ENCODE data around the gene PSPH. TPM values are rescaled to one million over a fixed set of nuclear protein-coding genes. Genes with fewer than 3 reads are reported as not detected.
"Not testable (repeated sequence)": the region's sequence is repeated elsewhere in the genome, so short reads cannot be mapped to it uniquely, and the experiment has no call there.

The PSPH gene
- total and polyA plus RNA-seq, 5 donors = 6.5 to 19.1 (median 12.7) TPM

DNA sequence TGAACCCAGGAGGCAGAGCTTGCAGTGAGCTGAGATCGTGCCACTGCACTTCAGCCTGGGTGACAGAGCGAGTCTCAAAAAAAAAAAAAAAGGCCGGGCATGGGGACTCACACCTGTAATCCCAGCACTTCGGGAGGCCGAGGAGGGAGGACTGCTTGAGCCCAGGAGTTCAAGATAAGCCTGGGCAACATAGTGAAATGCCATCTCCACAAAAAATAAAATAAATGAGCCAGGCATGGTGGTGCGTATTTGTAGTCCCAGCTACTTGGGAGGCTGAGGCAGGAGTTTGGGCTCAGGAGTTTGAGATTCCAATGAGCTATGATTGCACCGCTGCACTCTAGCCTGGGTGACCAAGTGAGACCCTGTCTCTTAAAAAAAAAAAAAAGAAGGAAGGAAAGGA lies 18.7 kb downstream of the PSPH start:
- 96% methylated on average over 7 of the region's 7 CpGs for WGBS
- H3K27ac ChIP-seq (ENCODE audit: low read length); H3K27me3 ChIP-seq (ENCODE audit: control insufficient read depth, insufficient read depth); ATAC-seq; H3K4me3 ChIP-seq (ENCODE audit: low read length); H3K4me1 ChIP-seq (ENCODE audit: control insufficient read depth, insufficient read depth, low read length); DNase-seq; H3K9me3 ChIP-seq (ENCODE audit: control insufficient read depth, low read length); intact Hi-C loops (cut with DNase I): not testable (repeated sequence)

DNA sequence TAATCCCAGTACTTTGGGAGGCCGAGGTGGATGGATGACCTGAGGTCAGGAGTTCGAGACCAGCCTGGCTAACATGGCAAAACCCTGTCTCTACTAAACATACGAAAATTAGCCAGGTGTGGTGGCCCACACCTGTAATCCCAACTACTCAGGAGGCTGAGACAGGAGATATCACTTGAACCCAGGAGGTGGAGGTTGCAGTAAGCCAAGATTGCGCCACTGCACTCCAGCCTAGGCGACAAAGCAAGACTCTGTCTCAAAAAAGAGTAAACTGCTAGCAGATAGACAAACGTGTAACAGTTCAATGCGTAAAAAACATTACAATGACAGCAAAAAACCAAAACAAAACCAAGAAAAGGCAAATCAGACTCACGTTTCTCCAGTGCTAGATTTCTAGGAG lies 19.7 kb downstream of the PSPH start:
- intact Hi-C loops (cut with DNase I); H3K4me3 ChIP-seq (ENCODE audit: low read length); H3K9me3 ChIP-seq (ENCODE audit: control insufficient read depth, low read length); H3K4me1 ChIP-seq (ENCODE audit: control insufficient read depth, insufficient read depth, low read length); H3K27ac ChIP-seq (ENCODE audit: low read length); H3K27me3 ChIP-seq (ENCODE audit: control insufficient read depth, insufficient read depth); ATAC-seq; DNase-seq: not testable (repeated sequence)
- 90% methylated on average over 8 of the region's 8 CpGs for WGBS

DNA sequence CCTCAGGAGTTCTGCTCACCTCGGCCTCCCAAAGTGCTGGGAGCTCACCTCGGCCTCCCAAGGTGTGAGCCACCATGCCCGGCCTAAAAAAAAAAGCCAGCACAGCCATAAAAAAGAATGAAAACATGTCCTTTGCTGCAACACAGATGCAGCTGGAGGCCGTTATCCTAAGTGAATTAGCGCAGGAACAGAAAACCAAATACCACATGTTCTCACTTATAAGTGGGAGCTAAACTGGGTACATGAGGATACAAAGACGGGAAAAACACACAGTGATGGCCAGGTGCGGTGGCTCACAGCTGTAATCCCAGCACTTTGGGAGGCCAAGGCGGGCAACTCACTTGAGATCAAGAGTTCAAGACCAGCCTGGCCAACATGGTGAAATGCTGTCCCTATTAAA lies 20.9 kb downstream of the PSPH start:
- DNase-seq (no peak), ATAC-seq (no peak)

DNA sequence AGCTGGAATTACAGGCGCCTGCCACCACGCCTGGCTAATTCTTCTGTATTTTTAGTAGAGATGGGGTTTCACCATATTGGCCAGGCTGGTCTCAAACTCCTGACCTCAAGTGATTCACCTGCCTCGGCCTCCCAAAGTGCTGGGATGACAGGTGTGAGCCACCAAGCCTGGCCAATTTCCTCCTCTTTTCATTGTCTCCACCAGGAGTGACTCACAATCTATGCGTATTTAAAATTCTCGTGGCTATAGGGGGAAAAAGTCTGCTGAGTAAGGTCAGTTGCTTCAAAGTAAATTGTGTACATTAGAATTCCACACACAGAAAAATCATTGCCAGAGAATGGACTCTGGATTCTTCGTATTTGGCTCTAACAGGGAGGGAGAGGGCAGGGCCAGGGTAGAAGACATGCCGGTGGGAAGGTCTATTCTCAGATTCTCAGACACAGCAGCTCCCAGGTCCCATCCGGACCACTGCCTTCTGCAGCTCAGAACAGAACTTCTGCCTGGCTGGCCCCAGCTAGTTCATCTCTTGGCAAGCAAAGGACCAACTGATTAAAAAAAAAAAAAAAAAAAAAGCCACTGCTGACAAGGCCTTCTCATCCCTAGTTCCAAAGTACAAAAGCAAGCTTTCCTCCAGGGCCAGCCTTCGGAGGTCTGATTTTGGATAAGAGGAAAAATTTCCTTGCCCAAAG lies 22.2 kb downstream of the PSPH start:
- H3K27ac ChIP-seq (ENCODE audit: low read length) = no peak overlapping the region
- intact Hi-C loops (cut with DNase I) = no loop called here
- DNase-seq (no peak), ATAC-seq (no peak)
- H3K27me3 ChIP-seq (ENCODE audit: control insufficient read depth, insufficient read depth) = no peaks in the 10 kb centered on the region
- H3K4me3 ChIP-seq (ENCODE audit: low read length) = no peak overlapping the region
- WGBS = 95% methylated on average over 9 of the region's 9 CpGs
- no peaks in the 10 kb centered on the region for H3K4me1 ChIP-seq (ENCODE audit: control insufficient read depth, insufficient read depth, low read length)
- no peaks in the 10 kb centered on the region for H3K9me3 ChIP-seq (ENCODE audit: control insufficient read depth, low read length)

More for the DNA sequence above, 20.9 kb downstream of the PSPH start:
- Histone ChIP-seq H3K27me3 (ENCODE audit: control insufficient read depth, insufficient read depth) (no peaks in the 10 kb centered on the region), H3K4me1 (ENCODE audit: control insufficient read depth, insufficient read depth, low read length) (no peaks in the 10 kb centered on the region), H3K27ac (ENCODE audit: low read length) (no peak overlapping the region), H3K9me3 (ENCODE audit: control insufficient read depth, low read length) (no peaks in the 10 kb centered on the region), H3K4me3 (ENCODE audit: low read length) (no peak overlapping the region)
- 95% methylated on average over 8 of the region's 8 CpGs for WGBS
- intact Hi-C loops (cut with DNase I) = no loop called here

DNA sequence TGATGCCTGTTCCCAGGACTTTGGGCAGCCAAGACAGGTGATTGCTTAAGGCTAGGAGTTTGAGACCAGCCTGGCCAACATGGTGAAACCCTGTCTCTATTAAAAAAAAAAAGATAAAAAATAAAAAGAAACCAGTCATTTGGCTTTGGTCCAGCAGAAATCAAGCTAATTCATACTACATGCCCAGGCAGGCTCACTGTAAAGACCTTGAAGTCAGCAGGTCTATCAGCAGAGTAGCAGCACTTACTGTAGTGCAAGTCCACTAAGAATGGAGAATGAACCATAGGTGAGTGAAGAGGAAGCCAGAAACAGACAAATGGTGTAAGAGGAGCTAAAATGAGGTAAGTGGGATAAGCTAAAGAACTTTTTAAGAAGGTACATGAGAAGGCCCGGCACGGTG lies 24.7 kb downstream of the PSPH start:
- ATAC-seq = no peak
- intact Hi-C loops (cut with DNase I) = no loop called here
- Histone ChIP-seq H3K27ac (ENCODE audit: low read length) (no peak overlapping the region), H3K4me1 (ENCODE audit: control insufficient read depth, insufficient read depth, low read length) (no peaks in the 10 kb centered on the region), H3K4me3 (ENCODE audit: low read length) (no peak overlapping the region), H3K27me3 (ENCODE audit: control insufficient read depth, insufficient read depth) (no peaks in the 10 kb centered on the region), H3K9me3 (ENCODE audit: control insufficient read depth, low read length) (no peaks in the 10 kb centered on the region)
- no peak for DNase-seq
- WGBS = 99% methylated on average over 2 of the region's 2 CpGs

GRCh38 chr7:56023500-56023899 lies 27.7 kb downstream of the PSPH start:
- no peaks in the 10 kb centered on the region for H3K4me1 ChIP-seq (ENCODE audit: control insufficient read depth, insufficient read depth, low read length)
- no peaks in the 10 kb centered on the region for H3K27me3 ChIP-seq (ENCODE audit: control insufficient read depth, insufficient read depth)
- H3K9me3 ChIP-seq (ENCODE audit: control insufficient read depth, low read length) = no peaks in the 10 kb centered on the region
- no peak overlapping the region for H3K4me3 ChIP-seq (ENCODE audit: low read length)
- intact Hi-C loops (cut with DNase I) = no loop called here
- ATAC-seq (no peak), DNase-seq (no peak)
- H3K27ac ChIP-seq (ENCODE audit: low read length) = no peak overlapping the region

GRCh38 chr7:56019501-56019900 lies 31.7 kb downstream of the PSPH start:
- no peak overlapping the region for H3K27ac ChIP-seq (ENCODE audit: low read length)
- DNase-seq (no peak), ATAC-seq (no peak)
- WGBS = 76% methylated on average over 9 of the region's 9 CpGs
- intact Hi-C loops (cut with DNase I) = no loop called here
- no peaks in the 10 kb centered on the region for H3K4me1 ChIP-seq (ENCODE audit: control insufficient read depth, insufficient read depth, low read length)
- H3K4me3 ChIP-seq (ENCODE audit: low read length) = no peak overlapping the region
- no peaks in the 10 kb centered on the region for H3K27me3 ChIP-seq (ENCODE audit: control insufficient read depth, insufficient read depth)
- H3K9me3 ChIP-seq (ENCODE audit: control insufficient read depth, low read length) = no peaks in the 10 kb centered on the region

DNA sequence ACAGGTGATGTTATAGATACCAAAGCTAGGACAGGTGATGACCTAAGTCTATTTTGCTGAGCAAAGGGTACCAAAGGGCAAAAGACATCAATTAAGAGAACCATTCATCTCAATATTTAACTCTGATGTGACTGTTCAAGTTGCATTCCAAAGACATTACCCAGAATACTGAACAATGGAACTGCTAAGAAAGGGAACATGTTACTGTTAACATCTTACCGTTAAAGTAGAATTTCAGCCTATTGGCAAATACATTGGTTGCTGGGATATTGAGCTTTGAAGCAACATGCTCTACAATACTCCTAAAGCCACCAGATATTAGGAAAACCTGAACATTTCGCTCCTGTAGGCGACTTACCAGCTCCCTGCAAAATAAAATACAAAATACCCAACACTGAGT lies 34.2 kb downstream of the PSPH start:
- 93% methylated on average over 3 of the region's 3 CpGs for WGBS
- DNase-seq; ATAC-seq; H3K27ac ChIP-seq (ENCODE audit: low read length); H3K9me3 ChIP-seq (ENCODE audit: control insufficient read depth, low read length); H3K4me1 ChIP-seq (ENCODE audit: control insufficient read depth, insufficient read depth, low read length); H3K4me3 ChIP-seq (ENCODE audit: low read length); intact Hi-C loops (cut with DNase I); H3K27me3 ChIP-seq (ENCODE audit: control insufficient read depth, insufficient read depth): not testable (repeated sequence)

DNA sequence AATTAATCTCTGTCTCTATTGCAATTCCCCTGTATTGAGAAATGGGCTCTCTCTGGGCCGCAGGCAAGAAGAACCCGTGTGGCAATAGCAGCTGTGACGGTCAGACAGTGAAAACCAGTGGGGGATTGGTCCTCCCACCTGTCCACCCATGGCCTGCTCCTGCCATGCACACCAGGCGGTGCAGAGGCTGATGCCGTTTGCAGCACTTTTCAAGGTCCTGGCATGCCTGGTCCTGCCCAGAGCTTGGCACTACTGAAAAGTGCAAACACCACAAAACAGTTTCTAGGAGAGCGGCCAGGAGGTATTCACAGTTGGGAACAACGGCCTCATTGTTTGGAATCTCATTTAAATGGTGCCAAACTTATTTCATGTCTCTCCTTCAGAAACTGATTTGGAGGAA lies 41.5 kb downstream of the PSPH start:
- Histone ChIP-seq H3K27me3 (ENCODE audit: control insufficient read depth, insufficient read depth) (no peaks in the 10 kb centered on the region), H3K4me1 (ENCODE audit: control insufficient read depth, insufficient read depth, low read length) (no peaks in the 10 kb centered on the region), H3K9me3 (ENCODE audit: control insufficient read depth, low read length) (no peaks in the 10 kb centered on the region), H3K4me3 (ENCODE audit: low read length) (no peak overlapping the region), H3K27ac (ENCODE audit: low read length) (no peak overlapping the region)
- ATAC-seq = peak; percentile 44 to 56
- WGBS = 68% methylated on average over 7 of the region's 7 CpGs
- intact Hi-C loops (cut with DNase I) = loop anchor here in 3 of 4 donors (5.0 to 10.0 kb wide), 3 partner anchors 63 to 68 kb away; no protein-coding TSS in a partner anchor
- DNase-seq = no peak

DNA sequence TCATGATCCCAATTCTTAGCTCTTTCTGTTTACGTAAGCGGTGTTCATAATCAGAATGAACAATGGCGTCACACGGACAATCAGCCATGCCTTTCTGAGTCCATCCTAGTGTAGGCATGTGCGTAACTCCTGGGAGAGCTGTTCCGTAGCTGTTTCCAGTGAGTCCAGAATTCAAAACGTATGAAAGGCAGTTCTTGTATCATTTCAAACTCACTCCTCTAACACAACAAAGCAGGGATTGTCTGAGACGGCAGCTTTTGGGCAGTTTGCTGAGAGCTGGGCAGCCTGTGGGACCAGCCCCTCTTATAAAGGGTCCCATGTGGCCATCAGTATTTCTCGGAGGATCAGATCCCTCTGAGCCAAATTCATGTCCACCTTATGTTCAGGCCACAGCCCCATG lies 43.4 kb downstream of the PSPH start:
- intact Hi-C loops (cut with DNase I) = loop anchor here in 3 of 4 donors (5.0 to 10.0 kb wide), 3 partner anchors 64 to 69 kb away; no protein-coding TSS in a partner anchor
- no peak for ATAC-seq
- WGBS = 63% methylated on average over 9 of the region's 9 CpGs

GRCh38 chr7:56007167-56007652 lies 44.0 kb downstream of the PSPH start:
- 88% methylated on average over 4 of the region's 4 CpGs for WGBS

More for the DNA sequence above, 43.4 kb downstream of the PSPH start:
- H3K9me3 ChIP-seq (ENCODE audit: control insufficient read depth, low read length) = no peaks in the 10 kb centered on the region
- DNase-seq = no peak
- no peak overlapping the region for H3K4me3 ChIP-seq (ENCODE audit: low read length)
- H3K27ac ChIP-seq (ENCODE audit: low read length) = no peak overlapping the region
- no peaks in the 10 kb centered on the region for H3K27me3 ChIP-seq (ENCODE audit: control insufficient read depth, insufficient read depth)
- no peaks in the 10 kb centered on the region for H3K4me1 ChIP-seq (ENCODE audit: control insufficient read depth, insufficient read depth, low read length)

More at GRCh38 chr7:56007167-56007652, 44.0 kb downstream of the PSPH start:
- Histone ChIP-seq H3K4me3 (ENCODE audit: low read length) (no peak overlapping the region), H3K27ac (ENCODE audit: low read length) (no peak overlapping the region), H3K9me3 (ENCODE audit: control insufficient read depth, low read length) (no peaks in the 10 kb centered on the region), H3K27me3 (ENCODE audit: control insufficient read depth, insufficient read depth) (no peaks in the 10 kb centered on the region), H3K4me1 (ENCODE audit: control insufficient read depth, insufficient read depth, low read length) (no peaks in the 10 kb centered on the region)
- ATAC-seq (no peak), DNase-seq (no peak)
- intact Hi-C loops (cut with DNase I) = loop anchor here in 3 of 4 donors (5.0 to 10.0 kb wide), 3 partner anchors 65 to 70 kb away; no protein-coding TSS in a partner anchor

All from right cardiac atrium (tissue), 5 donors.